Osteoblast (primary cell): Measurements from ENCODE around the gene RAB7A. TPM values are rescaled to one million over a fixed set of nuclear protein-coding genes. Genes with fewer than 3 reads are reported as not detected.

Source experiments
- DNase-seq: peaks from one replicate; pipeline ENCODE4 v3.0.0; 2011; ENCODE audit warnings: low spot score, mixed read lengths; ENCODE audit not compliant: insufficient read length; ENCODE audit errors: missing footprints
- H2AFZ ChIP-seq: 2 replicates; pipeline ENCODE4 v1.6.0; 2011; ENCODE audit warnings: mild to moderate bottlenecking, low read length
- H3K27ac ChIP-seq: 2 replicates; pipeline ENCODE4 v1.5.1; 2011; ENCODE audit warnings: mild to moderate bottlenecking, low read depth, low read length, moderate library complexity
- H3K27me3 ChIP-seq: 2 replicates; pipeline ENCODE4 v1.6.0; 2012; ENCODE audit warnings: mild to moderate bottlenecking, control low read depth, inconsistent platforms, low read length, moderate library complexity; ENCODE audit not compliant: insufficient read depth
- H3K36me3 ChIP-seq: 2 replicates; pipeline ENCODE4 v1.5.1; 2011; ENCODE audit warnings: mild to moderate bottlenecking, low read length, control low read depth, moderate library complexity; ENCODE audit not compliant: insufficient read depth
- H3K4me1 ChIP-seq: 2 replicates; pipeline ENCODE4 v1.5.1; 2011; ENCODE audit warnings: mild to moderate bottlenecking, low read length, control low read depth, moderate library complexity; ENCODE audit not compliant: insufficient read depth
- H3K4me2 ChIP-seq: 2 replicates; pipeline ENCODE4 v1.6.0; 2011; ENCODE audit warnings: mild to moderate bottlenecking, low read length; ENCODE audit not compliant: insufficient read depth
- H3K4me3 ChIP-seq: fragments of 200-600 bp; sonication (generic); 3 replicates; pipeline ENCODE4 v1.5.1; 2012; ENCODE audit warnings: mild to moderate bottlenecking, low read length, inconsistent platforms; ENCODE audit not compliant: insufficient read depth
- H3K79me2 ChIP-seq: 2 replicates; pipeline ENCODE4 v1.6.0; 2012; ENCODE audit warnings: mild to moderate bottlenecking, low read length, control low read depth, inconsistent platforms; ENCODE audit not compliant: insufficient read depth
- H3K9me3 ChIP-seq: 2 replicates; pipeline ENCODE4 v1.5.1; 2011; ENCODE audit warnings: low read depth, low read length, control low read depth
- H4K20me1 ChIP-seq: 2 replicates; pipeline ENCODE4 v1.6.0; 2012; ENCODE audit warnings: mild to moderate bottlenecking, low read length, control low read depth; ENCODE audit not compliant: insufficient read depth
- total RNA-seq: library from RNA; depleted of rRNA; stranded (reverse); fragments of >200 nt; gene quantifications from 2 replicates; pipeline ENCODE4 v1.2.3, GENCODE V29; 2012
- TF ChIP-seq, protein P1 (sequence below): IDR thresholded peaks from 2 replicates; pipeline ENCODE4 v1.5.1; 2011; ENCODE audit warnings: mild to moderate bottlenecking, low read depth, low read length, moderate library complexity; ENCODE audit errors: extremely low read depth

Gene RAB7A
- total RNA-seq, 1 donor: 86.1 TPM

DNA sequence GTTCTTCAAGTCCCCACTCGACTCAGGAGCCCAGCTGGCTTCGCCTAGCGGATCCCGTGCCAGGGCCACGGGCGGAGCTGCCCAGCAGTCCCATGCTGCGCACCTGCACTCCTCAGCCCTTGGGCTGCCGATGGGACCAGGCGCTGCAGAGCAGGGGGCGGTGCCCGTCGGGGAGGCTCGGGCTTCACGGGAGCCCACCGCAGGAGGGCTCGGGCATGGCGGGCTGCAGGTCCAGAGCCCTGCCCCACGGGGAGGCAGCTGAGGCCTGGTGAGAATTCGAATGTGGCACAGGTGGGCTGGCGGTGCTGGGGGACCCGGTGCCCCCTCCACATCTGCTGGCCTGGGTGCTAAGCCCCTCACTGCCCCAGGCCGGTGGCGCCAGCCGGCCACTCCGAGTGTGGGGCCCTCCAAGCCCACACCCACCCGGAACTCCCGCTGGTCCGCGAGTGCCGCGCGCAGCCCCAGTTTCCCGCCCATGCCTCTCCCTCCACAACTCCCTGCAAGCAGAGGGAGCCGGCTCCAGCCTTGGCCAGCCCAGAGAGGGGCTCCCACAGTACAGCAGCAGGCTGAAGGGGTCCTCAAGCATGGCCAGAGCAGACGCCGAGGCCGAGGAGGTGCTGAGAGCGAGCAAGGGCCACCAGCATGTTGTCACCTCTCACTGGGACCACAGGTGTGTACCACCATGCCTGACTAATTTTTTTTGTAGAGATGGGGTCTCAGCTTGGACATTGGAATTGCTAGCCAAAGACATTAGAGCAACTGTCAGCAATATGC, 17.0 kb downstream of the RAB7A start:
- Histone ChIP-seq H3K27ac (no peak overlapping the region), H3K36me3 (peaks cover 15% of the 10 kb centered on the region), H3K9me3 (no peaks in the 10 kb centered on the region), H4K20me1 (peaks cover 61% of the 10 kb centered on the region), H3K4me3 (no peak overlapping the region), H3K79me2 (peaks cover 95% of the 10 kb centered on the region), H2AFZ (no peak overlapping the region), H3K4me1 (no peaks in the 10 kb centered on the region), H3K4me2 (no peak overlapping the region), H3K27me3 (no peaks in the 10 kb centered on the region)
- DNase-seq: no peak
- TF ChIP-seq, protein P1, sequence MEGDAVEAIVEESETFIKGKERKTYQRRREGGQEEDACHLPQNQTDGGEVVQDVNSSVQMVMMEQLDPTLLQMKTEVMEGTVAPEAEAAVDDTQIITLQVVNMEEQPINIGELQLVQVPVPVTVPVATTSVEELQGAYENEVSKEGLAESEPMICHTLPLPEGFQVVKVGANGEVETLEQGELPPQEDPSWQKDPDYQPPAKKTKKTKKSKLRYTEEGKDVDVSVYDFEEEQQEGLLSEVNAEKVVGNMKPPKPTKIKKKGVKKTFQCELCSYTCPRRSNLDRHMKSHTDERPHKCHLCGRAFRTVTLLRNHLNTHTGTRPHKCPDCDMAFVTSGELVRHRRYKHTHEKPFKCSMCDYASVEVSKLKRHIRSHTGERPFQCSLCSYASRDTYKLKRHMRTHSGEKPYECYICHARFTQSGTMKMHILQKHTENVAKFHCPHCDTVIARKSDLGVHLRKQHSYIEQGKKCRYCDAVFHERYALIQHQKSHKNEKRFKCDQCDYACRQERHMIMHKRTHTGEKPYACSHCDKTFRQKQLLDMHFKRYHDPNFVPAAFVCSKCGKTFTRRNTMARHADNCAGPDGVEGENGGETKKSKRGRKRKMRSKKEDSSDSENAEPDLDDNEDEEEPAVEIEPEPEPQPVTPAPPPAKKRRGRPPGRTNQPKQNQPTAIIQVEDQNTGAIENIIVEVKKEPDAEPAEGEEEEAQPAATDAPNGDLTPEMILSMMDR: no peak

DNA sequence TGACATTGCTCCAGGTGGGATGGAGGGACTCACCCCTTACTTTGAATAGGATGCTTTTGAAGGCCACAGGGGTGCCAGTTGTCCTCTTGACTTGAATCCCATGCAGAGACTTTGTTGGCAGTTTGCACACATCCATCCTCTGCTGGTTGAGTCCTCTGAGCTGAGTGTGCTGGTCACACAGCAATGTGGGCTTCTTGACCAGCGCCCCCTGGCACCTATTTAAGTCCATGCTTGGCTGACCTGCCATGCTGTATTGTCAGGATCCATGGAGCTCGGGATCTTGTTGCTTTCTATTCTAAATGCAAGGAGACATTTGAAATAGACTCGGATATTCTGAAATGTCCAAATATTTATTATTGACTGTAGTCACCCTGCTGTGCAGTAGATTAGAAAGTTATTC, 19.8 kb downstream of the RAB7A start:
- H2AFZ ChIP-seq: no peak overlapping the region
- peaks cover 67% of the 10 kb centered on the region for H4K20me1 ChIP-seq
- H3K27ac ChIP-seq: no peak overlapping the region
- no peak overlapping the region for H3K4me3 ChIP-seq
- H3K36me3 ChIP-seq: peaks cover 19% of the 10 kb centered on the region
- peaks cover 96% of the 10 kb centered on the region for H3K79me2 ChIP-seq
- H3K27me3 ChIP-seq: no peaks in the 10 kb centered on the region
- TF ChIP-seq, protein P1: no peak
- H3K4me1 ChIP-seq: no peaks in the 10 kb centered on the region
- no peaks in the 10 kb centered on the region for H3K9me3 ChIP-seq
- no peak overlapping the region for H3K4me2 ChIP-seq
- DNase-seq: peak; percentile 81

GRCh38 chr3:128746881-128747280, 20.9 kb downstream of the RAB7A start:
- Histone ChIP-seq H3K36me3 (peaks cover 14% of the 10 kb centered on the region), H3K4me1 (no peaks in the 10 kb centered on the region), H3K9me3 (no peaks in the 10 kb centered on the region), H2AFZ (no peak overlapping the region), H3K27me3 (no peaks in the 10 kb centered on the region), H3K79me2 (peaks cover 97% of the 10 kb centered on the region), H4K20me1 (peaks cover 69% of the 10 kb centered on the region), H3K4me3 (no peak overlapping the region), H3K27ac (no peak overlapping the region), H3K4me2 (no peak overlapping the region)
- TF ChIP-seq, protein P1: no peak
- DNase-seq: no peak

DNA sequence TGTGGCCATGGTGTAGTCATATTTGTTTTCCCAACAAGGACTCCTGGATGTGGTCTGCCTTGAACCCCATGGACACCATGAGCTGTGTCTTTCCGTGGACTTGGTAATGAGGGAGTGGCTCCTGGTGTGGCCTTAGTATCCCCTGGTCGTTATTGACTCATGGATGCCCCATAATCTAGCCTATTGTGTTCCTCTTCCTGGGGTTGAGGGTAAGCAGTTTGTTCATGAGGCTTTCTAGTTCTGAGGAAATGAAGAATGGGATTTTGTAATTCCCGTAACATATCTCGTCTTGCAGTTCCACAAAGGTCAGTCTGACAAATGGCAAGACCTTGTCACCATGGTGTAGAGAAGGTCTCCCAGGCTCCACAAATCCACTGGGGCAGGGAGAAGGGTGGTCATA, 22.6 kb downstream of the RAB7A start:
- no peak overlapping the region for H3K4me3 ChIP-seq
- H3K27ac ChIP-seq: no peak overlapping the region
- H2AFZ ChIP-seq: no peak overlapping the region
- peaks cover 8% of the 10 kb centered on the region for H3K36me3 ChIP-seq
- DNase-seq: no peak
- no peak overlapping the region for H3K4me2 ChIP-seq
- peaks cover 62% of the 10 kb centered on the region for H4K20me1 ChIP-seq
- H3K27me3 ChIP-seq: no peaks in the 10 kb centered on the region
- peaks cover 97% of the 10 kb centered on the region for H3K79me2 ChIP-seq
- TF ChIP-seq, protein P1: no peak
- no peaks in the 10 kb centered on the region for H3K4me1 ChIP-seq
- no peaks in the 10 kb centered on the region for H3K9me3 ChIP-seq
